GM18498 (cell line): Measurements from ENCODE around the gene RHO.
A peak's percentile ranks its signal among the peaks of the same experiment; 100 is the strongest.

Source experiments
- ATAC-seq: cut with Tn5 transposase; IDR thresholded peaks from one replicate; pipeline ENCODE4 v1.9.1; 2021; ENCODE audit warnings: mild to moderate bottlenecking, moderate library complexity; ENCODE audit not compliant: unreplicated experiment

RHO gene

GRCh38 chr3:129519896-129520715, 8.3 kb upstream of the RHO start:
- ATAC-seq = no peak

DNA sequence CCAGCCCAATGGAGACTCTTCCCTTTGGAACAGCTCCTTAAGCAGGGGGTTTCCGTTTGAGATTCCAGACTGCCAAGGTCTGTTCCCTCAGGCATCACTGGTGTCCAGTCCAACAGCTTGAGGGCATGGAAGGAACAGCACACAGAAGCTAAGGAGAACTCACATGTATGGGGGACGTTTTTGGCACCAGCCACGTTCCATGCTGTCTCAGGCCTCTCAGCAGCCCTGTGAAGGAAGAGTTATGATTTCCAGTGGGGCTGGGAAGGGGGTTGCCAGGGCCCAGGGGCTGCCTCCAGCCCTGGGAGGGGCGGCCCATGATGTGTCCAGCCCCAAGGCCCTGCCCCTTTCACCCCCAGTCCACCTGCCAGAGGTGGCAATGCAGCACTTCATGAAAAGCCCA, 7.5 kb upstream of the RHO start:
- no peak for ATAC-seq

GRCh38 chr3:129521611-129522010, 6.8 kb upstream of the RHO start:
- no peak for ATAC-seq

DNA sequence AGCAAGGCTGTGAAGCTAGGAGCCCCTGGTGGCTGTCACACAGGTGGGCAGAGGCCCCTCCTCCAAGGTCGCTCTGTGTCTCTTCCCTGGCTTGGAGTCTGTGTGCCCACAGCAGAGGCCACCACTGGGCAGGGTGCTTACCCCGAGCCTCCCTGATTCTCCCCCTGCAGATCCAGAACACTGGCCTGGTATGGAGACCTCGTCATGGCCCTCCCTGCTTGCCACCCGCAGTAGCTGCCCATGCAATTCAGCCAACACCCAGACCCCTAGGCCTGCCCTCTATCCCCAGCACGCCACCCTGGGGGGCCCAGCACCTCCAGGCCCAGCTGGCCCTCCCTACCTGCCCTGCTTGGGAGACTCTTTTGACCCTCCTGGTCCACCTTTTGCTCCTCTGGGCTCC, 5.5 kb upstream of the RHO start:
- ATAC-seq = no peak

DNA sequence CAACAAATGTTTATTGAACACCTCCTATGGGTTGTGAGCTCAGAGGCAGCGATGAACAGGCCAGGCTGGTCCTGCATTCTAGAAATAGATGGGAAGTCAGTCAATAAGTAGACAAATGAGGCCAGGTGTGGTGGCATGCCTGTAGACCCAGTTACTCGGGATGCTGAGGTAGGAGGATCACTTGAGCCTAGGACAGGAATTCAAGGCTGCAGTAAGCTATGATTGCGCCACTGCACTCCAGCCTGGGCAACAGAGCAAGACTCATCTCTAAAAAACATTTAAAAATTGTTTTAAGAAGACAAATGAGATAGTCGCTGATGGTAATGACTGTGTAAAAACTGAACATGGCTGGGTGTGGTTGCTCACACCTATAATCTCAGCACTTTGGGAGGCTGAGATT, 4.4 kb upstream of the RHO start:
- no peak for ATAC-seq

- ATAC-seq = no peak
Observed at GRCh38 chr3:129525341-129525968, 3.0 kb upstream of the RHO start.

DNA sequence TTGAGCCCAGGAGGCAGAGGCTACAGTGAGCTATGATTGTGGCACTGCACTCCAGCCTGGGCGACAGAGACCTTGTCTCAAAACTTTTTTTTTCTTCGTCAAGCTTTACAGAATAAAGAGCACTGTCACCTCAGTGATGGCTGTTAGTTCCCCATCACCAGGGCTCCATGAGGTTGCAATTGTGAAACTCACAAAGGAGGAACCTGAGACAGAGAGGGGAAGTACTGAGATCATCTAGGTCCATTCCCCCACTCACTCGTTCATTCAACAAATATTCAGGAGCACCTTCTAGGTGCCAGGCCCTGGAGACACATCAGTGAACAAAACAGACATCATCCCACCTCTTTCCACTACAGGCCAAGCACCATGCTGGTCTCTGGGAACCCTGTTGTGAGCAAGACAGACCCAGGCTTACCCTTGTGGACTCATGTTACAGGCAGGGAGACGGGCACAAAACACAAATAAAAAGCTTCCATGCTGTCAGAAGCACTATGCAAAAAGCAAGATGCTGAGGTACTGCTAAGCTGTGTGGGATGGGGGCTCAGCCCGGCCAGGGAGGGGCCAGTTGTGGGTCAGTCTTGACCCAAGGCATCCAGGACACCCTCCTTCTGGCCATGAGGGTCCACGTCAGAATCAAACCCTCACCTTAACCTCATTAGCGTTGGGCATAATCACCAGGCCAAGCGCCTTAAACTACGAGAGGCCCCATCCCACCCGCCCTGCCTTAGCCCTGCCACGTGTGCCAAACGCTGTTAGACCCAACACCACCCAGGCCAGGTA, 2.1 kb upstream of the RHO start:
- ATAC-seq = peak; percentile 89

- no peak for ATAC-seq
Observed at GRCh38 chr3:129527262-129527661, 1.2 kb upstream of the RHO start.

DNA sequence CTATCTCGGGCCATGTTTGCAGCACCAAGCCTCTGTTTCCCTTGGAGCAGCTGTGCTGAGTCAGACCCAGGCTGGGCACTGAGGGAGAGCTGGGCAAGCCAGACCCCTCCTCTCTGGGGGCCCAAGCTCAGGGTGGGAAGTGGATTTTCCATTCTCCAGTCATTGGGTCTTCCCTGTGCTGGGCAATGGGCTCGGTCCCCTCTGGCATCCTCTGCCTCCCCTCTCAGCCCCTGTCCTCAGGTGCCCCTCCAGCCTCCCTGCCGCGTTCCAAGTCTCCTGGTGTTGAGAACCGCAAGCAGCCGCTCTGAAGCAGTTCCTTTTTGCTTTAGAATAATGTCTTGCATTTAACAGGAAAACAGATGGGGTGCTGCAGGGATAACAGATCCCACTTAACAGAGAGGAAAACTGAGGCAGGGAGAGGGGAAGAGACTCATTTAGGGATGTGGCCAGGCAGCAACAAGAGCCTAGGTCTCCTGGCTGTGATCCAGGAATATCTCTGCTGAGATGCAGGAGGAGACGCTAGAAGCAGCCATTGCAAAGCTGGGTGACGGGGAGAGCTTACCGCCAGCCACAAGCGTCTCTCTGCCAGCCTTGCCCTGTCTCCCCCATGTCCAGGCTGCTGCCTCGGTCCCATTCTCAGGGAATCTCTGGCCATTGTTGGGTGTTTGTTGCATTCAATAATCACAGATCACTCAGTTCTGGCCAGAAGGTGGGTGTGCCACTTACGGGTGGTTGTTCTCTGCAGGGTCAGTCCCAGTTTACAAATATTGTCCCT, 1.2 kb downstream of the RHO start:
- ATAC-seq = no peak

GRCh38 chr3:129530251-129530791, 1.9 kb downstream of the RHO start:
- no peak for ATAC-seq

DNA sequence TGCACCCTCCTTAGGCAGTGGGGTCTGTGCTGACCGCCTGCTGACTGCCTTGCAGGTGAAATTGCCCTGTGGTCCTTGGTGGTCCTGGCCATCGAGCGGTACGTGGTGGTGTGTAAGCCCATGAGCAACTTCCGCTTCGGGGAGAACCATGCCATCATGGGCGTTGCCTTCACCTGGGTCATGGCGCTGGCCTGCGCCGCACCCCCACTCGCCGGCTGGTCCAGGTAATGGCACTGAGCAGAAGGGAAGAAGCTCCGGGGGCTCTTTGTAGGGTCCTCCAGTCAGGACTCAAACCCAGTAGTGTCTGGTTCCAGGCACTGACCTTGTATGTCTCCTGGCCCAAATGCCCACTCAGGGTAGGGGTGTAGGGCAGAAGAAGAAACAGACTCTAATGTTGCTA, 2.4 kb downstream of the RHO start:
- no peak for ATAC-seq

GRCh38 chr3:129531699-129532098, 3.3 kb downstream of the RHO start:
- no peak for ATAC-seq

- ATAC-seq = no peak
Observed at GRCh38 chr3:129532261-129532660, 3.8 kb downstream of the RHO start.

GRCh38 chr3:129533406-129533805, 5.0 kb downstream of the RHO start:
- no peak for ATAC-seq

DNA sequence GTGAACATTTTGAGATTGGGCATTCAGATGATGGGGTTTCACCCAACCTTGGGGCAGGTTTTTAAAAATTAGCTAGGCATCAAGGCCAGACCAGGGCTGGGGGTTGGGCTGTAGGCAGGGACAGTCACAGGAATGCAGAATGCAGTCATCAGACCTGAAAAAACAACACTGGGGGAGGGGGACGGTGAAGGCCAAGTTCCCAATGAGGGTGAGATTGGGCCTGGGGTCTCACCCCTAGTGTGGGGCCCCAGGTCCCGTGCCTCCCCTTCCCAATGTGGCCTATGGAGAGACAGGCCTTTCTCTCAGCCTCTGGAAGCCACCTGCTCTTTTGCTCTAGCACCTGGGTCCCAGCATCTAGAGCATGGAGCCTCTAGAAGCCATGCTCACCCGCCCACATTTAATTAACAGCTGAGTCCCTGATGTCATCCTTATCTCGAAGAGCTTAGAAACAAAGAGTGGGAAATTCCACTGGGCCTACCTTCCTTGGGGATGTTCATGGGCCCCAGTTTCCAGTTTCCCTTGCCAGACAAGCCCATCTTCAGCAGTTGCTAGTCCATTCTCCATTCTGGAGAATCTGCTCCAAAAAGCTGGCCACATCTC, 6.1 kb downstream of the RHO start:
- no peak for ATAC-seq

- no peak for ATAC-seq
Observed at GRCh38 chr3:129535075-129535474, 6.6 kb downstream of the RHO start.

GRCh38 chr3:129536374-129536667, 7.9 kb downstream of the RHO start:
- ATAC-seq = no peak

GRCh38 chr3:129536804-129537203, 8.4 kb downstream of the RHO start:
- ATAC-seq = no peak

DNA sequence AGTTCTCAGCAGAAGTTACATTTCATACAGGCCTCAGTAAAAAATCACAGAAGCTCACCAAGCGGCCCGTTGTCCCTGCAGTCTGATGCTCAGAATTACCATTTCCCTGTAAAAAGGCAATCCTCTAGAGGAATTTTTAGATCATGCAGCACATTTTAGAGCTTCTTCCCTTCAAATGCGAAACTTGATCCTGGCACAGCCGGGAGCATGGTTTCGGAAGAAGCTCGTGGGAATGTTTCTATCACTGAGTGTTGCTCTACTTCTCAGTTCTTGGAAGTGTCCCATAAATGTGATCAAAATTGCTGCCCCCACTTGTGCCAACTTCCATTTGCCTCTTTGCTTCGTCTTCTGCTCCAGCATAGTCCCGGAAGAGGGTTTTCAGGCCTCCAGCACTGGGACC, 10.8 kb downstream of the RHO start:
- no peak for ATAC-seq

DNA sequence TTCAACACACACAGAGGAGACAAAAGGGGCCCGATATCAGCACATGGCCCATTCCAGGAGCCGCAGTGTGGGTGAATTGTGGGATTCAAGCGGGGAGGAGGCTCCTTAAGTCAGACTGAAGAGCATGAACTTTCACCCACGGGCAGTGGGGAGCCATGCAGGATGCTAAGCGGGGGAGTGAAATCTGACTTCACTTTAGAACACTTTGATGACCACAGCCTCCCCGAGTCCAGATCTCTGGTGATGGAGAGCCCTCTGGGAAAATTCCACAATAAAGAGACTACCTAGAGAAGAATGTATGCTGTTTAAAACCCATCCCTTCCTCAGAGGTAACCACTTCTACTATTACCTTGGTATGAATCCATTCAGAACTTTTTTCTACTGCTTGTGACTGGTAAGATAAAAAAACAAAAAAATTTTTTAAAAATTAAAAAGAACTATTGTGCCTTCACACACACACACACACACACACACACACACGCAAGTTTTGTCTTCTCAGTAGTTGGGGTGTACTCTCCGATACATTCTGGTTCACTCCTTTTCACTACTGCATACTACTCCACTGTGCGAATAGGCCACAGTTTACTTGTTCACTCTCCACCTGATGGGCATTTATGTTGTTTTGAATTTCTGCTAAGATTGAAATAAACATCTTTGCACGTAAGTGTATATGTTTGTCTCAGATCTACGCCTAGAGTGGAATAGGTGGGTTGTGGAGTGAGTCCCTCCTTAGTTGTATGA, 12.5 kb downstream of the RHO start:
- no peak for ATAC-seq
